ENCODE results near the gene JAZF1. TPM values are rescaled to one million over a fixed set of nuclear protein-coding genes. Genes with fewer than 3 reads are reported as not detected.
A peak's percentile ranks its signal among the peaks of the same experiment; 100 is the strongest.

Gene JAZF1
- total and polyA plus RNA-seq, 2 of the 8 experiments (the other 6 are each of a cell fraction or from before 2014, with no cell fraction given), result 2.6 to 21.8 TPM

GRCh38 chr7:27899601-27900000, 281.0 kb downstream of the JAZF1 start:
- H2BK5ac ChIP-seq (ENCODE audit: low read depth, low read length), result peak overlapping the region; percentile 28; the same call in 1 of the 2 replicates
- H3K27ac ChIP-seq (ENCODE audit: low read depth, low read length), result no peak overlapping the region
- no peak overlapping the region for H3K9ac ChIP-seq (replicated peaks in 1 of 4; ENCODE audit: extremely low read depth in 1 of 4, low read depth in 3 of 4, low read length in 3 of 4)
- no peak overlapping the region for H2AFZ ChIP-seq (ENCODE audit: low read length)
- ChIA-PET POLR2A (ENCODE audit: partially characterized antibody) (no interaction called here), CTCF (ENCODE audit: partially characterized antibody) (interaction anchor here (0.9 to 1.2 kb wide), 2 partner anchors 37 to 98 kb away, joined by 3 to 4 read pairs; no protein-coding TSS in a partner anchor)
- H3K18ac ChIP-seq (ENCODE audit: extremely low read depth, low read length), result no peak overlapping the region
- FAIRE-seq (no peak), DNase-seq (ENCODE audit: low read depth in 1 of 2, low spot score in 2 of 2) (no peak)
- no peak overlapping the region for H2BK120ac ChIP-seq (replicated peaks; ENCODE audit: low read depth, low read length)
- no peak overlapping the region for H3K4me3 ChIP-seq (ENCODE audit: extremely low read depth in 1 of 4, insufficient read depth in 2 of 4, low read depth in 3 of 4, low read length in 4 of 4)
- no peaks in the 10 kb centered on the region for H3K23me2 ChIP-seq (ENCODE audit: low read depth, low read length)
- WGBS, 2 experiments (ENCODE audit: extremely low coverage in 1 of 2, insufficient coverage in 1 of 2, insufficient read length in 1 of 2, insufficient replicate concordance in 2 of 2, low coverage in 1 of 2, low lambda C conversion rate in 2 of 2, missing lambda C conversion rate in 1 of 2), result 100% methylated on average over 2 of the region's 2 CpGs; no CpG with 5 or more reads in 1 of the 2 experiments
- no peaks in the 10 kb centered on the region for H3K27me3 ChIP-seq (replicated peaks in 1 of 4; ENCODE audit: control insufficient read depth in 3 of 4, extremely low read depth in 1 of 4, insufficient read depth in 3 of 4, low read length in 3 of 4)
- H3K56ac ChIP-seq (replicated peaks; ENCODE audit: insufficient read length, low read depth, low read length), result no peak overlapping the region
- H3K4me2 ChIP-seq (ENCODE audit: insufficient read depth in 1 of 2, low read depth in 2 of 2, low read length in 2 of 2), result no peak overlapping the region
- no peak overlapping the region for H2BK15ac ChIP-seq (ENCODE audit: low read length)
- no peak overlapping the region for H2AK5ac ChIP-seq (ENCODE audit: low read depth, low read length)
- H4K20me1 ChIP-seq (replicated peaks in 1 of 2; ENCODE audit: control insufficient read depth in 1 of 2, insufficient read depth in 2 of 2, low read length in 2 of 2), result no peaks in the 10 kb centered on the region
- H3K23ac ChIP-seq (ENCODE audit: insufficient read length), result no peak overlapping the region
- no peak overlapping the region for H2BK20ac ChIP-seq (ENCODE audit: low read length)
- H3K79me2 ChIP-seq (ENCODE audit: control insufficient read depth in 1 of 2, insufficient read depth in 2 of 2, low read length in 2 of 2), result no peaks in the 10 kb centered on the region
- H3K36me3 ChIP-seq (ENCODE audit: control insufficient read depth in 2 of 4, insufficient read depth in 4 of 4, low read length in 3 of 4), result no peaks in the 10 kb centered on the region
- H3K14ac ChIP-seq (ENCODE audit: insufficient read length), result no peak overlapping the region
- H3K4ac ChIP-seq (replicated peaks; ENCODE audit: insufficient read length, low read depth, low read length), result no peak overlapping the region
- no peak overlapping the region; the same call in 1 of the 2 replicates for H4K8ac ChIP-seq (ENCODE audit: extremely low read depth, insufficient read depth, low read length)
- no peak overlapping the region for H2BK12ac ChIP-seq (ENCODE audit: low read depth, low read length)
- H4K5ac ChIP-seq (ENCODE audit: insufficient read length, low read depth, low read length), result no peak overlapping the region
- no peak overlapping the region for H4K91ac ChIP-seq (replicated peaks; ENCODE audit: insufficient read length, low read length)
- H3K79me1 ChIP-seq (ENCODE audit: low read depth, low read length), result no peaks in the 10 kb centered on the region
- H3K9me3 ChIP-seq (ENCODE audit: insufficient read depth in 2 of 2, low read depth in 1 of 2, low read length in 1 of 2), result no peaks in the 10 kb centered on the region
- H3K4me1 ChIP-seq (replicated peaks in 1 of 4; ENCODE audit: control insufficient read depth in 3 of 4, insufficient read depth in 4 of 4, low read length in 3 of 4), result peaks cover 3 to 13% (median 8%) of the 10 kb centered on the region in 4 experiments
- TF ChIP-seq EGR1 (IDR thresholded peaks at IDR 0.05; ENCODE audit: borderline replicate concordance, low read depth, low read length), result no peak
- no peak for TF ChIP-seq SUZ12 (IDR thresholded peaks at IDR 0.05; ENCODE audit: low read length)
- no peak for TF ChIP-seq ATF3 (IDR thresholded peaks at IDR 0.05; ENCODE audit: insufficient read depth, low read depth, low read length)

All from H1 (cell line).